GM21619 (cell line): ENCODE measurements around the gene NEUROG1.
"Not testable (repeated sequence)": the region's sequence is repeated elsewhere in the genome, so short reads cannot be mapped to it uniquely, and the experiment has no call there.

Experiments used
- ATAC-seq: cut with Tn5 transposase; IDR thresholded peaks from one replicate; pipeline ENCODE4 v1.9.1; 2021; ENCODE audit not compliant: unreplicated experiment

Gene NEUROG1

DNA sequence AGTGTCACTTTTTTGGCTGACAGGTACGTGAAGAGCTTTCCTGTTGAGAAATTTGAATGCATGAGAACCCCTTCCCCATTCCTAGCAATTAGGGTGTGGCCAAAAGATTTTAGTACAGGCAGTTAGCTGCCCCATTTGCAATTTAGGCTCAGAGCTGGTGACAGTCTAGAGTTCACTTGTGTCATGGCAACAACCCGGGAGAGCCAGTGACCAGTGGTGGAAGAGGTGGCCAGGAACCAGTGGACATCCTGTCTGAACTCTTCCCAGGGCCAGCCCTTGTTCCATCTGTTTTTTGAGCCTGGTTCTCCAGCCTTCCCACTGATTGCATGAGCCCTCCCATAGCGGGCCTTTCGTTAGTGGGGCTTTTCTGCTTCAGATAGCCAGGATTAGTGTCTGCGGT lies 2.5 kb upstream of the NEUROG1 start:
- ATAC-seq = no peak

DNA sequence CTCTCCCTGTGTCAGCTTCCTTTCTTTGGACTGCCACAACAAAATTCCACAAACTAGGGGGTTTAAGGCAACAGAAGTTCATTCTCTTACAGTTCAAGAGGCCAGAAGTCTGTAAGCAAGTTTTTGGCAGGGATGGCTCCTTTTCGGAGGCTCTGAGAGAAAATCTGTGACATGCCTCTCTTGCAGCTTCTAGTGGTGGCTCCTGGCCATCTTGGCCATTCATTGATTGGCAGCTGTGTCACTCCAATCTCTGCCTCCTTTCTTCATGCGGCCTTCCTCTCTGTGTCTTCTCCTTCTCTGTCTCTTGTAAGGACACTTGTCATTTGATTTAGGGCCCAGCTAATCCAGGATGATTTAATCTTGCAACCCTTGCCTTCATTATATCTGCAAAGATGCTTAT lies 2.0 kb upstream of the NEUROG1 start:
- no peak for ATAC-seq

DNA sequence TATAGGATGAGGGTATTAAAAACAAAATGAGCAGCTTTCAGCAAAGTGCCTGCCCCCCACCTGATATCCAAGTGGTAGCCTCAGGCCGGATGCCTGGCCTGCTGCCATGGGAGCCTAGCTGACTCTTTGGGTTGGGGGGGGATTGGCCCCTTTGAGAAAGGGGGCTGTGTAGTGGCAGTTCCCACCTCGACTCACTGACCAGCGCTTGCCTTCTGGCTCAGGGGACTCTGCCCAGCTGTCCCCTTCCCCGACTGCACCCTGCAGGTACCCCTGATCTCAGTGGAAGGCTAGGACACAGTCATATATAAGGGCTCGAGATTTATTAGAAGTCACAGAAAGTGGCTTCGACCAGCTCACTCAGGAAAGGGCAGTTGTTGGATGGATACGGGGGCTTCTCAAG lies 1.5 kb upstream of the NEUROG1 start:
- ATAC-seq = no peak

DNA sequence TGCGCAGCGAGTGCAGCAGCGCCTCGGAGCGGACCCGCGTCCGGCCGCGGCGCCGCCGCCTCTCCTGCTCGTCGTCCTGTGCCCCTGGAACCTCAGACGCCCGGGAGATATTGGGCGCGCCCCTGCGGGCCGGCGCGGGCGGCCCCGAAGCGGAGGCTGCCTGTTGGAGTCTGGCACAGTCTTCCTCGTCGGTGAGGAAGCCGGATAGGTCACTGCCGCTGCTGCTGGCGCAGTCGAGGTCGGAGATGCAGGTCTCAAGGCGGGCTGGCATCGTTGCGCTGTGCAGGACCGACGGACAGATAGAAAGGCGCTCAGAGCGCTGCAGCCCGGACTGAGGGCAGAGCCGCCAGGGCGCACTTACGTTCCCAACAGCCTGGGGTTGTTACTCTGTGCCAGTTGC lies 344 bp downstream of the NEUROG1 start:
- ATAC-seq = no peak

DNA sequence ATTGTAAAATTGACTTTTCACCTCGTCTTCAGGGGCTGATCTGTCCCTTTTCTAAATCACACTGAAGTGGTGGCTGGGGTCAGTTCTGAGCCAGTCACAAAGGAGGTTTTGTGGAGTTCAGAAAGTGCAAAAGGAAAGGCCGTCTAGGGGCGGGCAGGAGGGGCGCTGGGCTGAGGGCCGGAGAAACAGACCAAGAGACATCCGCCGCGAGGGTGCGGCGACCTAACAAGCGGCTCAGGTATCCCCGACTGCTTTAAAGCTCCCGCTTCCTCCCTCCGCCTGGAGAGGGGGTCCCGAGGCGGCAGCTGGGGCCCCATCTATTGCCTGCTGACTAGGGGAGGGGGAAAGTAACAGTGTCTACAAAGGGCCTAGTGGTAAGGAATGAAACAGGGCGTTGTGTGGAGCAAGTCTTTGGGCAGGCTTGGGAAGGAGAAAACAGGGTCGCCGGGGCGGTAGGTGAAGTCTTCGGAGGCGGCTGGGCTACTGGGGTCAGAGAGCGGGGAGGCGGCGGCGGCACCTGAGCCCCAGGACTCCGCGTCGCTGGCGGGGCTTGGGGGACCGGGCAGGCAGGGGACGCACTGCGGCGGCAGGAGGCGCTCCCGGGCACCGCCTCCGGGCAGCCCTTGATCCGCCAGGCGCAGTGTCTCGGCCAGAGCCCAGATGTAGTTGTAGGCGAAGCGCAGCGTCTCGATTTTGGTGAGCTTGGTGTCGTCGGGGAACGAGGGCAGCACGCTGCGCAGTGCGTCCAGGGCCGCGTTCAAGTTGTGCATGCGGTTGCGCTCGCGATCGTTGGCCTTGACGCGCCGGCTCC lies 950 bp downstream of the NEUROG1 start:
- ATAC-seq = no peak

DNA sequence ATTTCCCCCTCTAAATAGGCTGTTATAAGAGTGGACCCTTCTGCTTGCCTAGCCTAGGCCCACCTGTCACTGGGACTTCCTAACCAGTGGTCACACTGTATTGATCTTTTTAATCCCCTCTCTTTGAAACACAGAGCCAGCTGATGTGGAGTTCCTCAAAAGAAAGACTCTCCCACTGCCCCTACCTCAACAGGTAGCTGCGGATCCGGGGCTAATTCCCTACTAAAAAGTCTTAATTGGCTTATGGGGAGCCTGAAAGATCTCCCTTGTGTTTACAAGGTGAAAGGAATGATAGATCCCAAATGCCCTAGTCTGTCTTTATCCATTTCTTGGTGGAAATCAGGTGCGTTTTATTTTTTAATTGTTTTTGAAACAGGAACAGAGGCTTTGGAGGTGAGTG lies 2.0 kb downstream of the NEUROG1 start:
- no peak for ATAC-seq

DNA sequence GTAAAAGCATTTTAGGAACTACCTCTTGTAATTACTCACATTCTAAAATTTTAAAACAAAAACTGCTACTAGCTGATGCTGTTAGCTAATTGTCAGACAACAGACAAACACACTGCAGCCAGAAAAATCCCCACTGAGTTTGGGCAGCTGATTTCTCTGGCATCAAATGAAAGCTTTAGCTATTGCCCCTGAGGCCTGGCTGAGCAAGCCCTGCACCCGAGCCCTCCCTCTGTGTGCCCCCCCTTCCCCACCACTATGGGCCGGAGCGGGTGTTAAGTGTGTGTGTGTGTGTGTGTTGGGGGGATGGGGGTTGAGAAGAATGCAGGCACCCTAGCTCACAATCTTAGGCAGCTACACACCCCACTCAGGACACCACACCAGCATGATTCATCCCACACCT lies 2.4 kb downstream of the NEUROG1 start:
- ATAC-seq = no peak

DNA sequence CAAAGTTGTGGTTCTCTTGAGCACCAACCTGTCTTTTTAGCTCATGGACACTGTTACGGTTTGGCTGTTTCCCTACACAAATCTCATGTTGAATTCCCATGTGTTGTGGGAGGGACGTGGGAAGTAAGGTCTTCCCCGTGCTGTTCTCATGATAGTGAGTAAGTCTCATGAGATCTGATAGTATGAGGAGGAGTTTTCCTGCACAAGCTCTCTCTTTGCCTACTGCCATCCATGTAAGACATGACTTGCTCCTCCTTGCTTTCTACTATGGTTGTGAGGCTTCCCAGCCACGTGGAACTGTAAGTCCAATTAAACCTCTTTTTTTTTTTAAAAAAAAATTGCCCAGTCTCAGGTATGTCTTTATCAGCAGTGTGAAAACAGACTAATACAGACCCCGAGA lies 6.2 kb downstream of the NEUROG1 start:
- ATAC-seq = not testable (repeated sequence)

DNA sequence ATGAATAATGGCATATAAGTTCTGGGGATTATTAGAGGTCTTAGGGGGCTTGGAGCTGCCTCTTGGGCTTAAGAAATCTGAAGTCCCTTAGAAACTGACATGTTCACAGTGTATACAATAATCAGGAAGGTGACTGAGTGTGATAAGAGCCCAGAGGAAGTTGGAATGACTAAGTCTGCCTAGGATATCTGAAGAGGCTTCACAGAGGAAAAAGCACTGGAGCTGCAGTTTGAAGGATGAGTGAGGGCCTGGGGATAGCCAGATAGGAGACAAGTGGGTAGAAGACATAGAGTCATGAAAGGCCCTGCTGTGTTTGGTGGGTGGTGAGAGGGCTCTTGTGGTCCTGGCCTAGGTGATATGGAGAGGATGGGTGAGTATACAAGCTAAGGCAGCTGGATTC lies 8.8 kb downstream of the NEUROG1 start:
- no peak for ATAC-seq

DNA sequence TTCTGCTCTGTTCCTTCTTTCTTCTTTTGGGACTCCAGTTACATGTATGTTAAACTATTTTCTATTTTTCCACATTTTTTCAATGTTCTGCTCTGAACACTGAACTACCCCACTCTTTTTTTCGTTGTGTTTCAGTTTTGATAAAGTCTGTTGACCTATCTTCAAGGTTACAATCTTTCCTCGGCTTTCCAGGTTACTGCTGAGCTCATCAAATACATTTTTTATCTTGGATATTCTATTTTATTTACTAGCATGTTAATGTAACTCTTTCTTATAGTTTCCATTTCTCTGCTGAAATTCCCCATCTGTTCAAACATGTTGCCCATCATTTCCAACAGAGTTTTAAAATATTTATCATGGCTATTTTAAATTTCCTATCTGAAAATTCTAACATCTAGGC lies 13.8 kb downstream of the NEUROG1 start:
- ATAC-seq = no peak

DNA sequence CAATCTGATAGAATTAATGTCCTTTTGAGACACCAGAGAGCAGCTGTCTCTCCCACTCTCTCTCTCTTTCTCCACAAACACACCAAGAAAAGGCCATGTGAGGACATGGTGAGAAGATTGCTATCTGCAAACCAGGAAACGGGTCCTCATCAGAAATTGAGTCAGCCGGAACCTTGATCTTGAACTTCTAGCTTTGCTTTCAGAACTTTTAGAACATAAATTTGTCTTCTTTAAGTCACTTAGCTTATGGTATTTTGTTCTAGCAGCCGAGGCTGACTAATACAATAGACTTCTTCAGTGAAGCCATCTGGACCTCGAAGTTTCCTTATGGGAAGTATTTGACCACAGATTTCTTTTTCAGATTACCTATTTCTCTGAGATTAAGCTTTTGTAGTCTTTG lies 18.1 kb downstream of the NEUROG1 start:
- ATAC-seq = no peak

DNA sequence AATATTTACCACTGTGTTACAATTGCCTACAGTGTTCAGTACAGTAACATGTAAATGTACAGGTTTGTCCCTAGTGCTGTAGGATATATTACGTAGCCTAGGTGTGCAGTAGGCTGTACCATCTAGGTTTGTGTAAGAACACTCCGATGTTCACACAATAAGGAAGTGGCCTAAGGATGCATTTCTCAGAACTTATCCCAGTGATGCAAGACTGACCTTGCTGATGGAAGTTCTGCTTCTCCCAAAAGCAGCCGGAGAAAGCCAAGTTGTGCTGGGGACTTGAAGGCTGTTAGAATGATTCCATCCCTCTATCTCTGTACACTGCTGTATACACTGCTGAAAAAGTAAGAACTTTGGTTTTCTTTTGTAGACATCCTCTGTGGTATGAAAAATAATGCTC lies 21.6 kb downstream of the NEUROG1 start:
- no peak for ATAC-seq

DNA sequence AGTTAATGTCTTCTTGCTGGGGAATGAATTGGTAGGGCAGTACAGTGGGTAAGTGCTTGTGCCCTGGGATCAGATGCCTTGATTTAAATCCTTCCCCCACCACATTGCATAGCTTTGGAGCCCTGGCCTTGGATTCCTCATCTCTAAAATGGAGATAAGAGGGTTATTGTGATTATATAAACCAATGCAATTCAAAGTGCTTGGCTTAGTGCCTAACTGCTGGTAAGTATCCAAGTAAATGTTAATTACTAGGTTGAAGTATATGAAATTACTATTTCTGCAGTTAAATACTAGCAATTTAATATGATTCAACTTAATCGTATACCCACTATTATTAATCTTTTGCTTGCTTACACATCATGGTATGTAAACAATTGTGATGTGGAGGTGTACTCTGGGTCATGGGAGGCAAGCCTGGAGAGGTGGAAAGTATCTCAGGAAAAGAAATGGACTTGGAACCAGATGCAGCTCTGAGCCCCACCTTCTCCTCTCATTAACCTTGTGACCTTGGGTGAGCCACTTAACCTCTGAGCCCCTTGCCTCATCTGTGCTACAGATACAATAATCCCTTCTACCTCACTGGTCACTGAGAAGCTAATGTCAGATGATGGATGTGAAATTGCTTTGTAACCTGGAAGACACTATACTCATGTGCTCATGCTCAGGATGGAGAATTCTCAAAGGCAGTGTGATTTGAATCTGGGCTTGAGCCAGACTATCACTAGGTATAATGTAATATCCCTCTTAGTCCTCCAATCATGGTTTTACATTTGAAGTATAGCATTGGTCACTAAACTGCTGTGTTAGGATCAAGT lies 23.8 kb downstream of the NEUROG1 start:
- no peak for ATAC-seq

DNA sequence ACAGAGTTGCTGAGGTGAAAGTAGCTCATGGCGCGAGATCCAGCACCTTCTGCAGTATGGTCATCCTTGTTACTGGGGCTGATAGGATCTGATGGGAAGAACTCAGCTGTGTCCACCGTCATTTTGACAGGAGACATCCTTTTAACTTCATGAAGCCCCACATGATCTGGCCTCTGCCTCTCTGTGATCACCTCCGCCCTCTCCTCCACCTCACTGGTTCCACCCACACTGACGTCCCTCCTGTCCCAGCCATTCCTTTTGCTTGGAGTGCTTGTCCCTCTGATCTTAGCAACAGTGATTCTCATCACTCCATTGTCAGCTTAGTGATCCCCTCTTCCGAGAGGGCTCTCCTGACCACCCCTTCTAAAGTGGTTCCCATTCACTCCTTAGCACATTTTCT lies 25.8 kb downstream of the NEUROG1 start:
- no peak for ATAC-seq

DNA sequence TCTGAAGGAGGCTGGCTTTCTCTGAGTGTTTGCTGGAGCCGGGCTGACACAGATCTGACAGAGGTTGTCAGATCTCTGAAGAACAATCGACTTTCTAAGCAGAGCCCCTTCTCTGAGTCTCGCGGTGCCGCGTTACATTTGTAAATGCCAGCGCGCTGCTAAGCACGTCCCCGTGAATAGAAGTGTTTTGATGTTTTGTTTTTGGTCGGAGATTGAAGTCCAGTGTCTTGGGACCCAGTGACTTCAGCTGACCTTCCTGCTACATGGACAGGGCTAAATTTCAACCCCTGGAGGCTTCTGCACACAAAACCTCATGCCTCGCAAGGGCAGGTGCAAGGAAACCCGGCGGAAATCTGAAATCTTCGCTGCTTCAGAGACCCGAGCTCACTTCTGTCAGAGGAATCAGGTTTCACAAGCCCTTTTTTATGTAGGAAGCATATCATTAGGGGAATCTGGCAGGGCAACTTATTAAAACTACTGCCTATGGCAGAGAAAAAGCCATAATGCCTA lies 27.2 kb downstream of the NEUROG1 start:
- ATAC-seq = no peak

DNA sequence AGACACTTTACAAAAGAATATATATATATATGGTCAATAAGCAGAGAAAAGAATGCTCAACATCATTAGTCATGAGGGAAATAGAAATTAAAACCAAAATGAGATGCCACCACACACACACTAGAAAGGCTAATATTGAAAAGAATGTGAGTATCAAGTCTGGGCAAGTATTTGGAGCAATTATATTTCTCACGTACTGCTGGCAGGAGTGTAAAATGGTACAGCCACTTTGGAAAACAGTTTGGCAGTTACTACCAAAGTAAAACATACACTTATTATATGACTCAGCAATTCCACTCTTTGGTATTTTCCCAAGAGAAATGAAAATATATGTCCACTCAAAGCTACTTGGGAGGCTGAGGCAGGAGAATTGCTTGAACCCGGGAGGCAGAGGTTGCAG lies 29.8 kb downstream of the NEUROG1 start:
- ATAC-seq = no peak

DNA sequence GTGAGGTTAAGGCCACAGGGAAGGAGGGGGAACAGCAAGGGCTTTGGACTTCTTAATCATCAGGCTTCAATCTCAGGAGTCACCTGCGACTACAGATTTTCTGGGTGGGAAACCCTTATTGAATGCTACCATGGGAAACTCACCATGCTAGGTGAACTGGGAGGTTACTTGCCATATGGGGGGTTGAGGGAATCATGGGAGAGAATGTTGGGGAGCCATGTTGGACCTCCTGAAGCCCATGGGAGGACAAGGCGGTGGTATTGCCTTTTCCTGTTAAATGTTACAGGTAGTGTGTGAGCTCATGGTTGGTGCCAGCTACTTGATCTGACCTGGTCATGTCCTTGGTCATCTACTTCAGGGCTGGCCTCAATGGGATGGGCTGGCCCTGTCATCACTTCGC lies 31.4 kb downstream of the NEUROG1 start:
- ATAC-seq = no peak

DNA sequence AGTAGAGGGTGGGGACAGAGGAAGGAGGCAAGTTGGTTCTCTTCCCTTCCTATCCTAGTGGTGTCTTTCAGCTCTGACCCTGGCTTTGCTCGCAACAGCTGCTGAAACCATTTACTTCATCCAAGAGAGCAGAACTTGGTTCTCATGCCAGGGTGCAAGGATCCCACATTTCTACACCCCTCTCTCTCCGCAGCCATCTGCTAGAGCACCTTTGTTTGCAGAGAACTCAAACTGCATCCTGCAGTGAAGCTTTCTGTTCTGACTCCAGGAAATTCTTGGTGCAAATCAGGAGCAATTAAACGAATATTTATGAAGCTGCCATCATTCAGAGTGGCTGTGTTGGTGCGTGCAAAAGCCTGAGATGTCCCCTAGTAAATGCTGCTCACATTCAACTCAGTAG lies 31.9 kb downstream of the NEUROG1 start:
- no peak for ATAC-seq

DNA sequence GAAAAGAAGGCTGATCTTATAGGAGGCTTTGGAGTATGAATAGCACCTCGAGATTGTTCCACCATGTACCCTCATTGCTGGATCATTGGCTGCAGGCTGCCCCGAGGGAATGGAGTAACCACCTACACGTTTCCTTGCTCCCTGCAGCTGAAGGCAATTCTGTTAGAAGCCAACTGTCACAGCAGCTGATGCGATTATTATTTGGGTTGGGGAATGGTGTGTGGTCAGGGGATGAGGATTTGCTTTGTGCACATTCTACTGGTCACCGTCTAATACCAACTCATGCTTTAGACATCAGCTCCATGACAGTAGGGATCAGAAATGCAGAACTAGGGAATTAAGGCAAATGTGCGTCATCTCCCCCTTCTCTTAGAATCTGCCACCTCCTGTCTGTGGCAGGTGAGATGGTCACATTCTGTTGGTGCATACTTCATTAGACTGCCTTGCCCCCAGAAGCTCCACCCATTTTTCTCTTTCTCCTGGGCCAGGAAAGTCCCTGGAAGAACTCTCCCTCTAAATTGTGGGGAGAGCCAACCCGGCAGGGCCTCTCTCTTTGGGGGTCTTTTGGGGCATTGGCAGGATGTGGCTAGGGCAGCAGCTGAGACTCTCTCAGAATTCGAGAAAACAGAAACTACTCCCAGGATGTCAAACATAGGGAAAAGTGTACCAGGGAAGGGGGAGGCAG lies 32.8 kb downstream of the NEUROG1 start:
- no peak for ATAC-seq

DNA sequence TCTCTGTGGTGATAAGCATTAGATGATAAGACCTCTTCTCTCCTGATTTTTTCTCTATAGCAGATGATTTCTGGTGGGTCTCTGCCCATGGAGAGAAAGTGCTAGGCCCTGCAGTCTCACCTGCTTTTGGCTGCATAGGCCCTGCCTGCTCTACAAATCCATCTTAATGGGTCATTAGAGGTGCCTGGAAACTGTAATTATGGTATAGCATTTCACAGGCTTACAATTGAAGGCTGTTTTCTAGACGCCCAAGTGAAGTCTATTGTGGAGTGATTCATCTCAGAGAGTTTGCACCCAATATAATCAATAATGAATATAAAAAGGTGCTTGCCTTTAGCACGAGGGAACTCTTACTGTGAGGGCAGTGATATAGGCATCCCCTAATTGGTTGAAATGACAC lies 33.8 kb downstream of the NEUROG1 start:
- no peak for ATAC-seq

DNA sequence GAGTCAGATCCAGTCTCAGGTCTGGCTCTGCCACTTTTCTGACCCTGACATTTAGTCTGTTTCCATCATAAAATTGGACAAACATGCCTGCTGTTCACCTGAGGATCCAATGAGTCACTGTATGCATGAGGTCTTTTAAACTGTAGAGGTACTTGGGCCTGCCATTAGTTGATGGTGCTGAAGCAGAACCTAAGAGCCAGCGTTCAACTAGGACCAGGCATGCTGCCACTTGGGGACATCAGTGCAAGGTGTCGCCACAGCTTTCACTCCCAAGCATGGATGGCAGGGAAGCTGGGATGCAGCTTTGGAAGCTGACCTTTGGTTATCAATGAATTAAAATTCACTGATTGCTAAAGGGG lies 37.1 kb downstream of the NEUROG1 start:
- no peak for ATAC-seq
